Measurements from ENCODE around the gene EXTL1.

The EXTL1 gene

DNA sequence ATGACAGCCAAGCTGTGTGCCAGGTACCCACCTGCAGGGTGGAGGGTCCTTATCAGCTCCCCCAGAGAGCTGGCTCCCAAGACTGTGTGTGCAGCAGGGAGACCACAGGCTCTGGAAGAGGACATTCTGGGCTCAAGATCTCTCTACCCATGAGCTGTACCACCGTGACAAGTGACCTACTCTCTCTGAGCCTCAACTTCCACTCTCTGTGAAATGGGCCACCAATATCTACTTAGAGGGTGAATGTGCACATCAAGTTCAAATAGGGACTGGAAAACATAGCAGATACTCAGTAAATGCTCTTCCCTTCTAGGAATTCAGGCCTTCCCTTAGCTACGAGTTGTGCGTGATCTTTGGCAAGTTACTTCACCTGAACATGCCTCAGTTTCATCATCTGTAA lies 22.8 kb downstream of the EXTL1 start:
- no peak for DNase-seq (ENCODE audit: low spot score)

- DNase-seq (ENCODE audit: low spot score), result no peak
These were observed 23.6 kb downstream of the EXTL1 start for GRCh38 chr1:26044971-26045721.

GRCh38 chr1:26045722-26046245 lies 24.2 kb downstream of the EXTL1 start, which contains the start of gene SLC30A2:
Gene SLC30A2, minus strand, starts transcription at chr1:26046118. Its CDS starts 222 bp downstream, at chr1:26045896.
- no peak for DNase-seq (ENCODE audit: low spot score)

GRCh38 chr1:26046246-26047095 lies 24.9 kb downstream of the EXTL1 start:
- DNase-seq (ENCODE audit: low spot score), result no peak

GRCh38 chr1:26047278-26047874 lies 25.8 kb downstream of the EXTL1 start:
- DNase-seq (ENCODE audit: low spot score), result no peak

DNA sequence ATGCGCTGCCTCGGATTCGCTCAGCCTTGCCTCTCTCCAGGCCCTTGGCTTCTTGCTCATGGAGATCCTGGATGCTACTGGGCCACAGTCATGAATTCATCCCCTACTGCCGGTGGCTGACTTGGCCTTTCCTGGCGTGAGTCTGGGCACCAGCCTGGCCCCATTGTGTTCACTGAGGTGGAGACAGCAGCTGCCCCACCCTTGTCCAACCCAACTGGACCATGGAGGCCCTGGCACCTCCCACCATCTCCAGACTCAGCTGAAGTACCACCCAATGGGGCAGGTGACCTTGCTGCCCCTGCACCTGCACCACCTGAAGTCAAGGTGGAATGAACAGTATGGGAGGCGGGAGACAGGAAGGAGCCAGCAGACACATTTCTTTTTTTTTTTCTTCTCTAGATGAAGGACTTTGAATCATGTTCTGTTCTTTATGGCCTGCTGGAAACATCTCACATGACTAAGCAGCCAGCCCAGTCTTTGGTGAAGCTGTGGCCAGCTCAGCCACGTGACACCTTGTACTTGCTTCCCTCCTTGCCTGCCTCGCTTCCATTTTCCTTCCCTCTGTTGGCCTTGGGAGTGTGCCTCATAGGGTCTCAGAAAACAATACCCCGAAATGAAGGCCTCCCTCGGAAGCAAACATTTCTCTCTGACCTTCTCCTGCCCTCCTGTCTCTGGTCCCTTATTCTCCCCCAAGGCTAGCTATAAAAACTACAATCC lies 28.1 kb downstream of the EXTL1 start:
- no peak for DNase-seq (ENCODE audit: low spot score)

- DNase-seq (ENCODE audit: low spot score), result no peak
These were observed 28.7 kb downstream of the EXTL1 start for GRCh38 chr1:26050248-26050640.

GRCh38 chr1:26053718-26054560 lies 32.4 kb downstream of the EXTL1 start:
- no peak for DNase-seq (ENCODE audit: low spot score)

DNA sequence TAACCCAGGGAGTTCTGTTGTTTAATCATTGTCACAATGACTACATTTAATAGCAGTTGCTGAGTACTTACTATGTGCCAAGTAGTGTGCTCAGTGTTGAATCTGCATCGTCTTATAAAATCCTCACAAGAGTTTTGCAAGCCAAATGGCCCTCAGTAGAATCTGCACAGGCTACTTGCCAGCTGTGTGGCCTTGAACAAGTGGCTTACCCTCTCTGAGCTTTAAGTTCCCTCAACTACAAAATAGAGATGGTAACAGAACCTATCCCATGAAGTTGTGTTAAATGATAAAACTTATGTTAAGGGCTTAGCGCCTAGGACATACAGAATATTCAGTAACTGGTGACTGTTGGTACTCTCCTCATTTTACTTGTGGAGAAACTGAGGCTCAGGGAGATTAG lies 33.5 kb downstream of the EXTL1 start:
- DNase-seq (ENCODE audit: low spot score), result no peak

DNA sequence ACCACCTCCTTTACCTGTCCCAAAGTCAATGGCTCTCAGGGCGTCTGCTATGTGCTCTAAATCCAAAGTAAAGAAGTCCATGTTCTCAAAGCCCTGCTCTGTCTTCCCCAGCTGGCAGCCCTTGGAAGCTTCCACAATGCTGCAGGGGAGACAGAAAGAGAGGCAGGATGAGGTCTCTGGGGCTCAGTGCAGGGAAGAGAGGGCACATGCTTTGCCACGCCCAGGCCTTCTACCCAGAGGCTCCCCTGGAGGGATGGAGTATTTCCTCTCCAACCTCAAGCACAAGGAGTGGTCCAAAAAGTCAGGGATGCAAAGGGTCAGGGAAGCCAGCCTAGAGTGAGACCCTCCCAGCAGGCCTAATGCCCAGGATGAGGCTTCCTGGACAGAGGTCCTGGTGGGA lies 35.6 kb downstream of the EXTL1 start:
- no peak for DNase-seq (ENCODE audit: low spot score)

DNA sequence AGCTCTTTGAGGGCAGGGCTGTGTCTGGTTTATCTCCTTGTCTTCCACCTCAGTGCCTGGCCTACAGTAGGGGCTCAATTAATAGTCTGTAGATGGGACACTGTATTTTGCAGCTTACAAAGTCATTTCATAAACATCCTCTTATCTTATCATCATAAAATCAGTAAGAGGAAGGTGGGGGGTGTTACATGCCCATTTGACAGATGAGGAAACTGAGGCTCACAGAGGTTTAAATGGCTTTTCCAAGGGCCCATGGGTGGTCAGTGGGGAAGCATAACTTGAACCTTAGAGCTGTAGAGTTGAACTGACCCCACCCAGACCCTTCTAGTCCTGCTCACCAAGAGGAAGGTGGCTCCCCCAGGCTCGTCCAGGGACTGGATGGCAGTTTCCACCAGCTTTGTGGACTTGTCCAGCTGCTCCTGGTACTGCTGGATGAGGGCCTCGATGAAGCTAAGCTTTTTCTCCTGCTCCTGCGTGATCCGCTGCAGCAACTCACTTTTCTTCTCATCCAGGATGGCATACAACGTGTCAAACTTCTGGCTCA lies 36.5 kb downstream of the EXTL1 start:
- DNase-seq (ENCODE audit: low spot score), result no peak

- no peak for DNase-seq (ENCODE audit: low spot score)
These were observed 38.3 kb downstream of the EXTL1 start for GRCh38 chr1:26059906-26060305.

- no peak for DNase-seq (ENCODE audit: low spot score)
These were observed 39.4 kb downstream of the EXTL1 start for GRCh38 chr1:26060832-26061574.

DNA sequence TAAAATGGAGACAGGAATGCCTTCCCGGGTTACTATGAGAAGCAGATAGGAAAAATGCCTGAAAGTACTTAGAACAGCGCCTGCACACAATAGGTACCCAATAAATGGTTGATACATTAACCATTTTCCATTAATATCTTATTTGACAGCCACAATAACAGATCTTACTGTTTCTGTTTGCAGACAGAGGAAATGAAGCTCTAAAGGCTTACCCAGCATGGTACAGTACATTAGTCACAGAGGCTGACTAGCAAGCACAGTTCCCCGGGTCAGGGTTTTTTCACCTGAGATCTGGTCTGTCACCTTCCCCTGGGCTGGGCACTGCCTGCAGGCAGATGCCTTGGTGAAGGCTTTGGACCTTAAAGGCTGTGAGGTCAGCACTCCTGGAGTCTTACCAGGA lies 43.0 kb downstream of the EXTL1 start:
- DNase-seq (ENCODE audit: low spot score), result no peak

DNA sequence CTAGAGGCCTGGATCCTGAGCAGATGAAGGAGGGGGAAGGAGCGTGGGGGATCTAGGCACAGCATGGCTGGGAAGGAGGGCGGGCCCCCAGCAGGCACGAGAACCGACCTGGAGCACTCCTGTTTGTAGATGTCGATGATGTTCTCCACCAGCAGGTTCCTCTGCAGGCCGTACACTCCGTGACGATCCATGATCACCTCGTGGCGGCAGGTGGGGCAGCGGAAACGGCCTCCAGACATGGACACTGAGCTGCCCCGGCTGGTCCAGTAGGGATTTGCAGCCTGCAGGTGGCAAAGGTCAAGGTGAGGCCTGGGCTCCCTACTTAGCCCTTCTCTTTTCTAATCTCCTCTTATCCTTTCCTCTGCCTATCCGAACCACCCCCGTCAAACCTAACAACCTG lies 44.6 kb downstream of the EXTL1 start:
- no peak for DNase-seq (ENCODE audit: low spot score)

GRCh38 chr1:26066857-26067256 lies 45.3 kb downstream of the EXTL1 start:
- DNase-seq (ENCODE audit: low spot score), result no peak

- no peak for DNase-seq (ENCODE audit: low spot score)
These were observed 45.9 kb downstream of the EXTL1 start, which contains the start of gene TRIM63 for GRCh38 chr1:26067432-26067911. Gene TRIM63, minus strand, starts transcription at chr1:26067630. Its CDS starts 136 bp downstream, at chr1:26067494.

DNA sequence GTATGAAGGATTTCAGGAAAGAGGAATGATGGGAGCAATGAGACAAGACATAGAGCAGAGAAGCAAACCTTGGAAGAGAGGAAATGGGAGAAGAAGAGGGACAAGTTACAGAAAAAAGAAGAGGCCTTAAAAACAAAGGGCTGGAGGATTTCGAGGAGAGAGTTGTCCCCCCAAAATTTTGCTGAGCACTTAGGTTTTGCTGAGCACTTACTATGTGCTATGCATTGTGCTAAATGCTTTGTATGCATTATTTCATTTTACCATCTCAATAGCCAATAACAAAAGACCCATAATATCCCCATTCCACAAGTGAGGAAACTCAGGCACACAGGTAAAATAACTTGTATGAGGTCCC lies 48.3 kb downstream of the EXTL1 start:
- DNase-seq (ENCODE audit: low spot score), result no peak

- no peak for DNase-seq (ENCODE audit: low spot score)
These were observed 48.9 kb downstream of the EXTL1 start for GRCh38 chr1:26070296-26070962.
